CMK (cell line): ENCODE measurements around the gene CR2.
"Not testable (repeated sequence)": the region's sequence is repeated elsewhere in the genome, so short reads cannot be mapped to it uniquely, and the experiment has no call there.

Source experiments
- DNase-seq: peaks from one replicate; pipeline ENCODE4 v3.0.0-alpha.2; 2010; ENCODE audit warnings: low read depth

The CR2 gene

DNA sequence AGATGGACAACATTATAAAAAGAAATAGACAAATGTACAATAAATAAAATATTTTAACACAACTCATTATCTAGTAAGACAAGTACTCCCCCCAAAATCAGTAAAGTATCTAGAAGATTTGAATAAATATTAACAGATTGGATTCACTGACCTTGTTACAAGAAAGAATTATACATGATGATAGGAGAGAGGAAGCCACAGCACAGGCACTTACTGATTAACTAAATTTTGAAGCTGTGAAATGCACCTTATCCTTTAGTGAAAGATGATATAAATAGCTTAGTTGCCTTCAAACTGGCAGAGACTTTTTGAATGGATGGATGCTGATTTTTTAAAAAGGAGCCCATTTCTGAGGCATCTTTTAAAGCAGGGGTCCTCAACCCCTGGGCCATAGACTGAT is 50.3 kb downstream of the CR2 start:
- DNase-seq: no peak

DNA sequence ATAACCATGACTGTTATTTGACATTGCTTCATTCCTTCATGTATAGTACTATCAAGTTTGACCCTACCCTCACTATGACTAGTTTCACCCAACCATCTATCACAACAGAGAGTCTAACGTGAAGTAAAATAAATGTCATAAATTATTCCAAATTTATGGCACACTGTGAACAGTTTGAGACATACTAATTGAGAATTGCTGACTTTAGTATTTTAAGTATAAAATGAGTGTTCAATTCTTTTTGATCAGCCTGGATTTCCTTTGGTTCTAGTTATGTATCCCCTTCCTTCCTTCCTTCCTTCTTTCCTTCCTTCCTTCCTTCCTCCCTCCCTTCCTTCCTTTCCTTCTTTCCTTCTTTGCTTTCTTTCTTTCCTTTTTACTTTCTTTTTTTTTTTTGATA is 56.3 kb downstream of the CR2 start:
- DNase-seq: no peak

DNA sequence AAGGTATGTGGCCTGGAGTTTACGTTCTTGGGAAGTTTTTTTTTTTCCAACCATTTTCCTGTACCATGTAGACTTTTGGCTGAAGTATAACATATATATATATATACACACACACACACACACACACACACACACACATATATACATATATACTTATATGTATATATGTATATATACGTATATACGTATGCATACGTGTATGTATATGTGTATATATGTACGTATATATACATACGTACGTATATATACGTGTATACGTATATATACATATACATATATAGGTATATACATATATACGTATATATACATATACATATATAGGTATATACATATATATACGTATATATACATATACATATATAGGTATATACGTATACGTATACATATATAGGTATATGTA is 60.8 kb downstream of the CR2 start:
- no peak for DNase-seq

DNA sequence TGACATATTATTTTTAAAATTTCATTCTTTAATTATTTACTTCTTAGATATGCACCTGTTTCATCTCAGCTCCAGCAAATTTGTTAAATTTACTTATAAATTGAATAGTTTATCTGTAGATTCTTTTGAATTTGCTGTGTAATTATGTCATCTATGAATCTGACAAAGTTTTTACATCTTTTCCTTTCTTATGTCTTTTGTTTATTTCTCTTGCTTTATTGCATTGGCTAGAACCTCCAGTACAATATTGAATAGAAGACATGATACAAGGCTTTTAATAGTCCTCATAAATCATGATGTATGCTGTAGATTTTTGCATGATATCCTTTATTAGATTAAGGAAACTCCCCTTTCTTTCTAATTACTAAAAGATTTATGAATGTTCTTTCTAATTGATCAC is 62.6 kb downstream of the CR2 start:
- no peak for DNase-seq

DNA sequence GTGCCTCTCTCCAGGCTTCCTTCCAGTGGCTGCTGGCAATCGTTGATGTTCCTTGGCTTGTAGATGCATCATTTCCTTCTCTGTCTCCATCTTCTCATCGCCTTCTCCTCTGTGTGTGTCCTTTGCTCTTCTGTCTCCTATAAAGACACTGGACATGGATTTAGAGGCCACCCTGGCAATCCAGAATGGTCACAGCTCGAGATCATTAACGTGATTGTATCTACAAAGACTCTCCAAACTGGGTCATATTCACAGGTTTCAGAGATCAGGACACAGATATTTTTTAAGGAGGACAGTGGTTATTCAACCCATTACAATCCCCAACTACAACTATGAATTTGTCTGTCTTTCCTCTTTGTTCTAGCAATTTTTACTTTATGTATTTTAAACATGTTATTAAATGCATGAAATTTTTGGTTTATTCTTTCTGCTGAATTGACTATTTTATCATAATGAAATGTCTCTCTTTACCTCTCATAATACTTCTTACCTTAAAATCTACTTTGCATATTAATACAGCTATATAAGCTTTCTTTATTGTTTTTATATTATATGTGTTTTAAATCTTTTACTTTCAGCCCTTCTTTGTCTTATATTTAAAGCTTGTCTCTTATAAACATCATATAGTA is 64.6 kb downstream of the CR2 start:
- DNase-seq: no peak

DNA sequence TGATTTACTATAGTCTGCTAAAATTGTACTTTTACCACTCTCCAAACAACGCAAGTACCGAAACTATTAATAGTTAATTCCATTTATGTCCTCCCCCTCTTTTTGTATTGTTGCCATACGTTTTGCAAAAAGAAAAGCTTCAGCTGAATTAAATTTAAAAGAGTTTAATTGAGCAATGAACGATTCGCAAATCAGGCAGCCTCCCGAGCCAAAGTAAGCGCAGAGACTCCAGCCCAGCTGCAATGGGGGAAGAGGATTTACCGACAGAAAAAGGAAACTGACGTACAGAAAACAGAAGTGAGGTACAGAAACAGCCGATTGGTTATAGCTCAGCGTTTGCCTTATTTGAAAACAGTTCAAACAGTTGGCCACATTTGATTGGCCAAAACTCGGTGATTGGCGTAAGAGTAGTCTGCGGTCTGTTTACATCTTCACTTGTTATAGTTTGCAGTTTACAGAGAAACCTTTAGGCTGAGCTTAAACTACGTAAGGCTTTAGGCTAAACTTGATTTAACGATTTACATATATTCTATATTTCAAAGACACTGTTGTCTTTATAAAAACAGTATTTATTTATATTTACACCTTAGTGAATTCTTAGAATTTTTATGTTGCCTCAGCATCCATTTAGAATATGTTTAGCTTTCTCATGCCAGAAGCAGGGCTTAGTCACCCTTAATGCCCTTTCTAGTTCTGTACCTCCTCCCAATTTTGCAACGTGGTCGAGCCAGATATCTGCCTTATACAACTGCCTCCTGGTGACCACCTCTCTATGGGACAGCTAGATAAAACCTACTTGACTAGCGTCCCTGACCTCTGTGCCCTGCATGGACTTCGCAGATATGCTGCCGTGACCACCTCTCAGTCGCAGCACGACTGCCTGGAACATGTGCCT is 65.6 kb downstream of the CR2 start:
- DNase-seq: peak; percentile 62

DNA sequence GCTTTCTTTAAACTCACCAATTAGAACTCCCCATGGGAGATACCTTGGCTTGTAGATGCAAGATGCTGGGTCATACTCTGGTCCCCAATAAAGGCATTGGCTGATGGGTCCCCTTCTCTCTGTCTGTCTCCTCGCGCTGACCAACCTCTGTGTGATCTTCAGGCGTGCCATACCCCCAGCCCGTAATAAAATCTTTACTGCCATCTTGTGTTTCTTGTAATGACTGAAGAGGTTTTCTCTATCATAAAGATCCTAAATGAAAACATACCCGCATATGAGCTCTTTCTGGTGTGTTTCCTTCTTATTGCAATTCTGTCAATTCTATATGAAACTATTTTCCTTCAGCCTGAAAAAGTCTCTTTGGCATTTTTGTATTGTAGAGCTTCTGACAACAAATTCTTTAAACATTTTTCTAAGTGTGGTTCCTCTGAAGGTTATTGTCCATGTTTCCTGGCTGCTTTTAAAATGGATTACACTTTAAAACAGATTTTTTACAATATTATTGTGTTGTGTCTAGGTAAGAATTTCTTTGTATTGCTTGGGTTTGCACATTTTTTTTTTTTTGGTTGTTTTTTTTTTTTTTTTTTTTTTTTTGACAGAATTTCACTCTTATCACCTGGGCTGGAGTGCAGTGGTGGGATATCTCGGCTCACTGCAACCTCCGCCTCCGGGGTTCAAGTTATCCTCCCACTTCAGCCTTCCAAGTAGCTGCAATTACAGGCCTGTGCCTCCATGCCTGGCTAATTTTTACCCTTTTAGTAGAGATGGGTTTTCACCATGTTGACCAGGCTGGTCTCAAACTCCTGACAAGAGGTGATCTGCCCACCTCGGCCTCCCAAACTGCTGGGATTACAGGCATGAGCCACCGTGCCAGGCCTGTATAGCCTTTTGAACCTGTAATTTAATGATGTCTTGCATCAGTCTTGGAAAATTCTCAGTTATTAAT is 66.5 kb downstream of the CR2 start:
- not testable (repeated sequence) for DNase-seq

DNA sequence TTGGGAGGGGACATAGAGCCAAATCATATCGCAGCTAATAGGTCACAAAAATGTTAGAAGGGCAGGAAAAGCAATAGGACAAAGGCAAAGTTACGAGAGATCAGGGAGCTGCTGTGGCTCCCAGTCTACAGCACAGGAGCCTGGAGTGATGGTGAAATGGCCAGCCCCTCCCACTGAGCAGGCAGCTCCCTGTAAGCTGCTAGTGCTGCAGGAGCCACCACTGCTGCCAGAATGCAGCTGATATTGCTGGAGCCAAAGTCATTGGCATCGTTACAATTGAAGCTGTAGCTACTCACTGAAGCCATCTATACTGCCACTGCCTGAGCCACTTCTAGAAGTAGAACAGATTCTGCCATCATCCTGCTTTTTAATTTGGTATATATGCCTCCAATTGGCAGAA is 71.1 kb downstream of the CR2 start:
- not testable (repeated sequence) for DNase-seq

DNA sequence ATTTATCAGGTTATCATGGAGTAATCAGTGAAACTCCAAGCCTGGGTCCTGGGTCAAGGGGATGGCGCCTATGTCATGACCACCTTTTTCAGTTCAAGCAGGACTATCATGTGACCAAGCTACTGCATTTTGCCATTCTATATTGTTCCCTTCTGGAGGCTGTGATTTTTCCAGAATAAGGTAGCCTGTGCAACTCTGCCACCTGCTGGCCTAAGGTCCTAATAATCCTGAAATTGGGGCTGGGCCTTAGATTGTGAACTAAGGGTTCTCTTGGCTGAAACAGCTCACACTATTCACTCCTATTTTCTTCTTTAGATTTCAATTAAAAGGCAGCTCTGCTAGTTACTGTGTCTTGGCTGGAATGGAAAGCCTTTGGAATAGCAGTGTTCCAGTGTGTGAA is 74.3 kb downstream of the CR2 start:
- not testable (repeated sequence) for DNase-seq

DNA sequence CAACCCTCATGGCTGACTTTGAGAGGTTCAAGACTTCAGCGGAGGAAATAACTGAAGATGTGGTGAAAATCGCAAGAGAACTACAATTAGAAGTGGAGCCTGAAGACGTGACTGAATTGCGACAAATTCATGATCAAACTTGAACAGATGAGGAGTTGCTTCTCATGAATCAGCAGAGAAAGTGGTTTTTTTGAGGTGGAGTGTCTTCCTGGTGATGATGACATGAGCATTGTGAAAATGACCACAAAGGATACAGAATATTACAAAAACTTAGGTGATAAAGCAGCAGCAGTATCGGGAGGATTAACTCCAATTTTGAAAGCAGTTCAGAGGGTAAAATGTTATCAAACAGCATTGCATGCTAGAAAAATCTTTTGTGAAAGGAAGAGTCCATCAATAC is 82.1 kb downstream of the CR2 start:
- not testable (repeated sequence) for DNase-seq
